Gastroesophageal sphincter (tissue), 3 donors: ENCODE measurements around the gene DSCAML1.

Experiments
- EP300 ChIP-seq: sonication (generic); formaldehyde crosslinking; IDR thresholded peaks from one replicate; pipeline ENCODE4 v1.6.1; 2017; ENCODE audit warnings: antibody characterized with exemption, mild to moderate bottlenecking
- POLR2A ChIP-seq, 2 donors: fragments of 450-650 bp; IDR thresholded peaks; one replicate each; pipeline ENCODE4 v1.6.1; 2017; ENCODE audit warnings: antibody characterized with exemption in 2 of 2, mild to moderate bottlenecking in 2 of 2, moderate library complexity in 1 of 2
- TF ChIP-seq, protein P1 (sequence below), 4 experiments: fragments of 200-600 bp in 2 of 4; fragments of 450-650 bp in 2 of 4; sonication (generic) in 1 of 4; IDR thresholded peaks; one replicate each; pipeline ENCODE4 v1.5.1; 2017 to 2019; ENCODE audit warnings: antibody characterized with exemption in 4 of 4, mild to moderate bottlenecking in 2 of 4, moderate library complexity in 2 of 4

DNA sequence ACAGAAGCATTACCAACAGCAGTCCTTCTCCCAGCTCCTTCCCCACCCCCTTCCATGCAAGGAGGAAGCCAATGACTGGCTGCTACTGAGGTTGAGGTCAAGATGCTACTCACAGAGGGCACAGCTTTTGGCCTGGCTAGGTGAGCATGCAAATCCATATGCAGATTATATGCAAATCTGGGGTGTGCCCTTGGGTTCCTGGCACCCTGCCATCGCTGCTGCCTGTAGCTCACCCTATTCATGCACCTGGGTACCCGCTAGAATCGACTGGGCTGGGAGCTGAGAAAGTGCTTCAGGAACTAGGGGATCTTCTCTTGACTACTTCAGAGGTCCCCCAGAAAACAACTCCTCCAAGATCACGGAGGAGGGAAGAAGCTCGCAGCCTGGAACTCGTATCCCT, 4.0 kb downstream of the DSCAML1 start:
- TF ChIP-seq EP300, result no peak
- no peak for TF ChIP-seq POLR2A (IDR thresholded peaks at IDR 0.05)
- TF ChIP-seq, protein P1, sequence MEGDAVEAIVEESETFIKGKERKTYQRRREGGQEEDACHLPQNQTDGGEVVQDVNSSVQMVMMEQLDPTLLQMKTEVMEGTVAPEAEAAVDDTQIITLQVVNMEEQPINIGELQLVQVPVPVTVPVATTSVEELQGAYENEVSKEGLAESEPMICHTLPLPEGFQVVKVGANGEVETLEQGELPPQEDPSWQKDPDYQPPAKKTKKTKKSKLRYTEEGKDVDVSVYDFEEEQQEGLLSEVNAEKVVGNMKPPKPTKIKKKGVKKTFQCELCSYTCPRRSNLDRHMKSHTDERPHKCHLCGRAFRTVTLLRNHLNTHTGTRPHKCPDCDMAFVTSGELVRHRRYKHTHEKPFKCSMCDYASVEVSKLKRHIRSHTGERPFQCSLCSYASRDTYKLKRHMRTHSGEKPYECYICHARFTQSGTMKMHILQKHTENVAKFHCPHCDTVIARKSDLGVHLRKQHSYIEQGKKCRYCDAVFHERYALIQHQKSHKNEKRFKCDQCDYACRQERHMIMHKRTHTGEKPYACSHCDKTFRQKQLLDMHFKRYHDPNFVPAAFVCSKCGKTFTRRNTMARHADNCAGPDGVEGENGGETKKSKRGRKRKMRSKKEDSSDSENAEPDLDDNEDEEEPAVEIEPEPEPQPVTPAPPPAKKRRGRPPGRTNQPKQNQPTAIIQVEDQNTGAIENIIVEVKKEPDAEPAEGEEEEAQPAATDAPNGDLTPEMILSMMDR (IDR thresholded peaks at IDR 0.05), result no peak
